NCI-H345 treated with DMSO at 0.1 percent for 48 hours (cell line): Measurements from ENCODE around the gene SLC16A4.
"Not testable (repeated sequence)": the region's sequence is repeated elsewhere in the genome, so short reads cannot be mapped to it uniquely, and the experiment has no call there.

ENCODE experiments used
- DNase-seq: peaks from one replicate; lab custom pipeline; 2025; ENCODE audit not compliant: unreplicated experiment; lab: John Stamatoyannopoulos, UW

Gene SLC16A4

DNA sequence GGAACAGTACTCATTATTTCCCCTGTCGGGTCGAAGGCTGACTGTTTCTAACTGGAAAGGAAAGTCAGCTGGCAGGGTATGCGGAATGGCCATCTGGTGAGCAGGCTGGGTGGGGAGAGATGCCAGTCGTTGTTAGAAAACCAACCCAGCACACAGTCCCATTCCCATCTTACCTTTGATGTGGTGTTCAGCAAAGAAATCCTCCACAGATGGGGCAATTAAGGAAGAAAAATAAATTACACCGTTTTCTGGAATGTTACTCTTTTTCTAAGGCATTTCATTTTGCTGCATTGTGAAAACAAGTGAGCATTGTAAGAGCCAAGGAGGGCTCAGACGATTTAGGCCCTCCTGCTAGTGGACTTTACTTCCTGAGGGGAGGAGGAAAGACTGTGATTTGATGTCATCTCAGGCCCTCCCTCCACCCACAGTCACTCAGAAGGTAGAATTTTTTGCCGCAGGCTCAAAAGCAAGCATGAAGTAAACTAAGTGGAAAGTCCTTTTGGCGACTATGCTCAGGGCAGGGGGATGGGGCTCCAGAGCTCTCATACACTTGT, at the start of gene SLC16A4:
Gene SLC16A4, minus strand, starts transcription at position 335 of the 554 bp plus-strand sequence. CDS start 1,703 bp downstream, outside the sequence.
- no peak for DNase-seq

GRCh38 chr1:110439873-110440272, 49.0 kb upstream of the SLC16A4 start:
- not testable (repeated sequence) for DNase-seq

GRCh38 chr1:110438893-110439292, 48.1 kb upstream of the SLC16A4 start:
- DNase-seq, result no peak

GRCh38 chr1:110437645-110438299, 46.9 kb upstream of the SLC16A4 start:
- DNase-seq, result not testable (repeated sequence)

DNA sequence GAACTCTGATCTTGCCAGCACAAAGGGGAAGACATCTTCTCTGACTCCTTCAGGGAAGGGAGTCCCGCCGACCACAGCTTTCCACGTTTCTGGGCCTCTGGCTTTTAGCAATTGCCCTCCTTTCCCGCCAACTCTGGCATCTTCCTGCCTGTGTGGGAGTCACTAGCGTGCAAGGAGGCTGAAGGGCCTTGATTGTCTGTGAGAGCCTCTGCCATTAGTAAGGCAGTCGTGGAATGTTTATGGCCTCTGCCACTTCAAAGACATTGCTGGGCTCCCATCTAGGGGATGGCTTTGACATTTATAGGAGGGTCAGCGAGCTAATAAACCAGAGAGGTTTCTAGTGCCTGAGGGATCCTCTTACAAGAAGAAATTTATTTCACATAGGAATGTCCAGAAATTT, 45.8 kb upstream of the SLC16A4 start:
- DNase-seq, result no peak

DNA sequence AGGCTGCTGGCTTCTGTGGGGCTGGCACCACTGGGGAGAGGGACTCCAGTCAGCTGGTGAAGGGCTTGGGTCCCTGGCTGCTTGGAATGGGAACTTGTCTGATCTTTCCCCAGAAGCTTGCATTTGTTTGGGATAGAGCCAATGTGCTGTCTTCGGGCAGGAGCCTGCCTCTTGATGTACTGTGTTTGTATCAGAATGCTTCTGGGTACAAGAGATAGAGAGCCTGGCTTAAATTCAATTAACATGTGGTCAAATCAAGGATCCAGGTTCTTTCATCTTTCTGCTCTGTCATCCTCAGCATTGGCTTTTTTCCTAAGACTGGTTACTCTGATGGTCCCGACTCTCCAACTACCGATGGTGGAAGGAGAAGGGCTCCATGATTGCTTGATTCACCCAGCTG, 44.1 kb upstream of the SLC16A4 start:
- DNase-seq, result no peak

DNA sequence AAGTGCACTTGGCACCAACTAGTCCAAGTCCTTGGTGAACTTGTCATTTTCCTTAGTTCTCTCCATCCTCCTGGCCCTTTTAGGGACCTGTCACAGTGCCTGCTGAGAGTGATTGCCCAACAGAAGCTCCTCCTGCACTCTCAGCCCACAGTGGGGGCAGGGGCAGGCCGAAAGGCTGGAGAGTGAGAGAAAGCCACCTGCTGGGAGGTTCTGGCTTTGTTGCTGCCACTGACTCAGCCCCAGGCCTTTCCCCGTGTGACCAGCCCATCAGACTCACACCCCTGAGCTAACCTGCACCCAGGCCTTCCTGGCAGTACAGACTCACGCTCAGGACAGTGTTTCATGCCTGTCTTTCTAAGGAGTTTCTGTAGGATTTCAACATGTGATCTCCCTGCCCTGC, 43.0 kb upstream of the SLC16A4 start:
- DNase-seq, result no peak

GRCh38 chr1:110433213-110433612, 42.4 kb upstream of the SLC16A4 start:
- DNase-seq, result no peak

DNA sequence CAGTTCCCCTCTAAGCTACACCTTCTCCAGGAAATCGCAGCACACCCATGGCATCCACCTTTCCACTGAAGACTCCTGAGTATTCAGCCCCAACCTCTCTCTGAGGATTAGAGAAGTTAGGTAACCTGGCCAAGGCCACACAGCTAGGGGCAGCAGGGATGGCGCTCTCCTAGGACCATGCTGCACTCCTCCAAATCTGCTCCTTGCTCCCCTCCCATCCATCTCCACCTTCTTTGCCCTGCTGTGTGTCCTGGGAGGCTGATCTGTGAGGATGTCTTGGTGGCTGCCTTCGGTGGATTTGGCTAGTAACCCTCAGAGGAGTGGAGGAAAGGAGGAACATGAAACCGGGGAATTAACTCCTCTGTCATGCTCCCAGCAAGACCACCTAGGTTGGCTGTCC, 40.1 kb upstream of the SLC16A4 start:
- no peak for DNase-seq

DNA sequence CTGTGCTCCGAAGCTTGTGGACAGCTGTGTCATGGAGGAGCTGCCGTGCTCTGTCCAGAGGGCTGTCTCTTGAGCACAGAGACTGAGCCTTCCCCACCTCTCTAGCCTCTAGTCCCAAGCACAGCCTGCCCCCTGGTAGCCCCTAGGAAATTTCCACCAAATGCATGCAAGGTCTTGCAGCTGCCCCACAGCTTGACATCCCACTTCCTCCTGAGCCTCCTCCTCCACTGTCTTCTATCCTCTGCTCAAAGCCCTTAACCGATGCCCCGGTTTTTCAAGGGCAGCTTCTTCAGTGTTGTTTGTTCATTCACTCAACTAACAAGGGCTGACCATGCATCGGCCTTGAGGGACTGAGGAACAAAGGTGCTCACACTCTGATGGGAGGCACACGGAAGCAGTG, 39.5 kb upstream of the SLC16A4 start:
- no peak for DNase-seq

GRCh38 chr1:110428946-110429345, 38.1 kb upstream of the SLC16A4 start:
- no peak for DNase-seq

- no peak for DNase-seq
These were observed 36.0 kb upstream of the SLC16A4 start for GRCh38 chr1:110426854-110427253.

DNA sequence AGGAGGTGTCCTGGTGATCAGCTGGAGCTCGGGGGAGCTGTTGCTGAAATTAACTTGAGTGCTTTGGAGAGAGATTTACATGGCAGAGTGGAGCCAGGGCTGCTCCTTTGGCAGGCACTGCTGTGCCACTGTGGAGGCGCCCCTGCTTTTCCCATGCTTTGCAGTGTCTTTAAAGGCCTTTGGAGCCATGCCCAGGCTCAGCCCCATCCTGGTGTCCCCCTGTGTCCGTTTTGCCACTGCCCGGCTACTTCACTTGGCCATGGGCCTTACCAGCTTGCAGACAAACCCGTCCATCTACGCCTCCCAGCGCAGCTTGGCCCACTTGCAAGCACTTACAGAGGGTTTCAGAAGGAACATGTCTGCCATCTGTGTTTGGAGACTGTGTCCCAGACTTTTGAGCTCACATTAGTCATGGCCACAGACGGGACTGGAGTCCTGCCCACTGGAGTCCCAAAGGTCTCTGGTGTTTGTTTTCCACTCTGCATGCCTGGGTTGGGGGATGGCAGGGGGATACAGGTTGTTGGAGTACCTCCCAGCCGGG, 34.9 kb upstream of the SLC16A4 start:
- DNase-seq, result no peak

GRCh38 chr1:110424699-110425611, 34.1 kb upstream of the SLC16A4 start:
- DNase-seq, result no peak

GRCh38 chr1:110420874-110421793, 30.3 kb upstream of the SLC16A4 start:
- no peak for DNase-seq

GRCh38 chr1:110420023-110420662, 29.3 kb upstream of the SLC16A4 start:
- no peak for DNase-seq

GRCh38 chr1:110418729-110419128, 27.9 kb upstream of the SLC16A4 start:
- DNase-seq, result no peak

DNA sequence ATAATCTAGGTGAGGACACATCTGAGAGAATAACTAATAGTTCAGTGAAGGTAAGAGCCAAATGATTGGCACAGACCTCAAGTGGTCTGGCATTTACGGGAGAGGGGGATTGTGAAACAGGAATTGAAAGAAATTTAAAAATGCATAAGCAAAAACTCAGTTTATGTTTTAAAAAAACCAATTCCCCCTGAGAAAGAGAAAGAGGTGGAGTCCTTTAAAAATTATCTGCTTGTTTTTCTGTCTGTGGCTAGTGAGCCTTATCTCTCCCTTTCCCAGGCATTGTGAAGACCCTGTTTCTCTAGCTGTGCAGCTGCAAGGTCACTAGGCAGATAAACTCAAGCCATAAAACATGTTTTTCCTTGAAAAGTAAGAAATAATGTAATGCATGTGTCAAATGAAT, 22.2 kb upstream of the SLC16A4 start:
- DNase-seq, result not testable (repeated sequence)

GRCh38 chr1:110412576-110412975, 21.8 kb upstream of the SLC16A4 start:
- DNase-seq, result peak; percentile 8

- no peak for DNase-seq
These were observed 20.4 kb upstream of the SLC16A4 start for GRCh38 chr1:110411173-110411735.
